ENCODE data around the gene VPS13A. TPM values are rescaled to one million over a fixed set of nuclear protein-coding genes. Genes with fewer than 3 reads are reported as not detected.

The VPS13A gene
- total RNA-seq, 1 donor from 2014 or later: 66.8 TPM

GRCh38 chr9:77224746-77225312, 47.5 kb downstream of the VPS13A start:
- H3K27ac ChIP-seq: no peak overlapping the region
- no peak overlapping the region for H3K4me2 ChIP-seq
- H3K9me3 Mint-ChIP-seq: no peaks in the 10 kb centered on the region
- H3K79me2 ChIP-seq (ENCODE audit: low read depth): no peaks in the 10 kb centered on the region
- no peak for TF ChIP-seq EZH2phosphoT487 (IDR thresholded peaks at IDR 0.05)
- no peak for TF ChIP-seq CTCF (IDR thresholded peaks at IDR 0.05)
- TF ChIP-seq EZH2 (IDR thresholded peaks at IDR 0.05): no peak
- H3K4me3 ChIP-seq: no peak overlapping the region
- H3K36me3 ChIP-seq: peaks cover 15% of the 10 kb centered on the region
- H3K27me3 ChIP-seq: no peaks in the 10 kb centered on the region
- H4K20me1 ChIP-seq (ENCODE audit: low read depth): no peaks in the 10 kb centered on the region
- H3K27ac Mint-ChIP-seq: no peak overlapping the region
- no peaks in the 10 kb centered on the region for H3K27me3 Mint-ChIP-seq (ENCODE audit: insufficient read depth, low read depth)
- H3K9me3 ChIP-seq (ENCODE audit: low read depth): no peaks in the 10 kb centered on the region
- no peak overlapping the region for H3K4me3 Mint-ChIP-seq
- H2AFZ ChIP-seq (replicated peaks): no peak overlapping the region
- no peaks in the 10 kb centered on the region for H3F3A ChIP-seq (ENCODE audit: low read depth)
- no peak overlapping the region for H3K9ac ChIP-seq
- H3K4me1 Mint-ChIP-seq: no peaks in the 10 kb centered on the region
- no peak for DNase-seq (ENCODE audit: low spot score)
- H3K4me1 ChIP-seq: no peaks in the 10 kb centered on the region
- H3K36me3 Mint-ChIP-seq: peaks cover 28% of the 10 kb centered on the region

- Histone ChIP-seq H2AFZ (replicated peaks) (no peak overlapping the region), H3K9ac (no peak overlapping the region), H3K36me3 (peaks cover 7% of the 10 kb centered on the region), H3K79me2 (ENCODE audit: low read depth) (no peaks in the 10 kb centered on the region), H3F3A (ENCODE audit: low read depth) (no peaks in the 10 kb centered on the region), H3K4me2 (no peak overlapping the region), H3K4me3 (no peak overlapping the region), H3K4me1 (no peaks in the 10 kb centered on the region), H3K9me3 (ENCODE audit: low read depth) (no peaks in the 10 kb centered on the region), H3K27ac (no peak overlapping the region), H4K20me1 (ENCODE audit: low read depth) (no peaks in the 10 kb centered on the region), H3K27me3 (no peaks in the 10 kb centered on the region)
- Mint-ChIP-seq H3K27ac (no peak overlapping the region), H3K4me1 (no peaks in the 10 kb centered on the region), H3K9me3 (peaks cover 2% of the 10 kb centered on the region), H3K4me3 (no peak overlapping the region), H3K27me3 (ENCODE audit: insufficient read depth, low read depth) (no peaks in the 10 kb centered on the region), H3K36me3 (peaks cover 16% of the 10 kb centered on the region)
- TF ChIP-seq EZH2phosphoT487 (IDR thresholded peaks at IDR 0.05): no peak
- no peak for TF ChIP-seq EZH2 (IDR thresholded peaks at IDR 0.05)
- no peak for TF ChIP-seq CTCF (IDR thresholded peaks at IDR 0.05)
- DNase-seq (ENCODE audit: low spot score): no peak
Measured at GRCh38 chr9:77236693-77237092, 59.4 kb downstream of the VPS13A start.

- Histone ChIP-seq H3K36me3 (peaks cover 7% of the 10 kb centered on the region), H3K9ac (no peak overlapping the region), H4K20me1 (ENCODE audit: low read depth) (no peaks in the 10 kb centered on the region), H3K4me2 (no peak overlapping the region), H3K9me3 (ENCODE audit: low read depth) (no peaks in the 10 kb centered on the region), H3K4me1 (peaks cover 2% of the 10 kb centered on the region), H3F3A (ENCODE audit: low read depth) (no peaks in the 10 kb centered on the region), H3K27me3 (no peaks in the 10 kb centered on the region), H2AFZ (replicated peaks) (no peak overlapping the region), H3K27ac (no peak overlapping the region), H3K79me2 (ENCODE audit: low read depth) (no peaks in the 10 kb centered on the region), H3K4me3 (no peak overlapping the region)
- no peaks in the 10 kb centered on the region for H3K9me3 Mint-ChIP-seq
- H3K4me1 Mint-ChIP-seq: no peaks in the 10 kb centered on the region
- DNase-seq (ENCODE audit: low spot score): no peak
- peaks cover 11% of the 10 kb centered on the region for H3K36me3 Mint-ChIP-seq
- H3K4me3 Mint-ChIP-seq: no peak overlapping the region
- no peaks in the 10 kb centered on the region for H3K27me3 Mint-ChIP-seq (ENCODE audit: insufficient read depth, low read depth)
- TF ChIP-seq EZH2 (IDR thresholded peaks at IDR 0.05): no peak
- TF ChIP-seq EZH2phosphoT487 (IDR thresholded peaks at IDR 0.05): no peak
- TF ChIP-seq CTCF (IDR thresholded peaks at IDR 0.05): no peak
- no peak overlapping the region for H3K27ac Mint-ChIP-seq
Measured at GRCh38 chr9:77237896-77238295, 60.6 kb downstream of the VPS13A start.

Measured in neural progenitor cell (in vitro differentiated cells).